IPS-18a (cell line): Measurements from ENCODE around the gene AGFG1.

ENCODE experiments used
- H3K27ac ChIP-seq: one replicate; pipeline ENCODE4 v1.5.1; 2013; ENCODE audit warnings: low read length
- H3K27me3 ChIP-seq: one replicate; pipeline ENCODE4 v1.6.1; 2013; ENCODE audit warnings: mild to moderate bottlenecking, low read length; ENCODE audit not compliant: control insufficient read depth, insufficient read depth
- H3K36me3 ChIP-seq: one replicate; pipeline ENCODE4 v1.6.1; 2013; ENCODE audit warnings: low read depth, low read length; ENCODE audit not compliant: control insufficient read depth
- H3K4me1 ChIP-seq: one replicate; pipeline ENCODE4 v1.6.1; 2013; ENCODE audit warnings: low read depth, low read length; ENCODE audit not compliant: control insufficient read depth
- H3K4me3 ChIP-seq: one replicate; pipeline ENCODE4 v1.5.1; 2013; ENCODE audit warnings: low read length
- H3K9ac ChIP-seq: one replicate; pipeline ENCODE4 v1.6.1; 2013; ENCODE audit warnings: mild to moderate bottlenecking, low read length, moderate library complexity
- H3K9me3 ChIP-seq: one replicate; pipeline ENCODE4 v1.6.1; 2013; ENCODE audit warnings: low read depth, low read length; ENCODE audit not compliant: control insufficient read depth

AGFG1 gene

DNA sequence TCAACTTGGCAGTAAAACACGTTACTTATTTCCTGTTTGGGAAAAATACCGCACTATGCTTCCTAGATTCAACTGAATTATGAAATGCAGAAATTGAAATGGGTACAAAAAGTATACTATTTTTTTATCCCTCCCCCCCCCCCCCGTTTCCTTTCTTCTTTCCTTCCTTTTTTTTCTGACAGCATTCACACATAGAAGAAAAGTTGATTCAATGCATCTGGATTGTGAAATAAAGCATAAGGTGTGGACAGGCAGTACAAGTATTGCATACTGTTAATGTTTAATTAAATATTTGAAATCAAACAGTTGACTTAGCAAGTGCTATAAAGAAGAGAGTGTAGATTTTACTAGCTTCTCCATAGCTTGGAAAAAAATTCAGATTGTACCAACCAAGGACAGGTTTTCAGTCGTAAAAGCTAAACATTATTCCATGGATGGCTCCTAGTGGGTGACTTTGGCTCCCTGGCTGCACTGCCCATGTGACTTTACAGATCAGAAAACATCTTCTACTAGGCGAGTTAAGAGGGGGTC lies 21.6 kb upstream of the AGFG1 start:
- Histone ChIP-seq H3K4me1 (no peaks in the 10 kb centered on the region), H3K27me3 (no peaks in the 10 kb centered on the region), H3K9ac (no peak overlapping the region), H3K9me3 (no peaks in the 10 kb centered on the region), H3K36me3 (no peaks in the 10 kb centered on the region), H3K4me3 (no peak overlapping the region), H3K27ac (no peak overlapping the region)

DNA sequence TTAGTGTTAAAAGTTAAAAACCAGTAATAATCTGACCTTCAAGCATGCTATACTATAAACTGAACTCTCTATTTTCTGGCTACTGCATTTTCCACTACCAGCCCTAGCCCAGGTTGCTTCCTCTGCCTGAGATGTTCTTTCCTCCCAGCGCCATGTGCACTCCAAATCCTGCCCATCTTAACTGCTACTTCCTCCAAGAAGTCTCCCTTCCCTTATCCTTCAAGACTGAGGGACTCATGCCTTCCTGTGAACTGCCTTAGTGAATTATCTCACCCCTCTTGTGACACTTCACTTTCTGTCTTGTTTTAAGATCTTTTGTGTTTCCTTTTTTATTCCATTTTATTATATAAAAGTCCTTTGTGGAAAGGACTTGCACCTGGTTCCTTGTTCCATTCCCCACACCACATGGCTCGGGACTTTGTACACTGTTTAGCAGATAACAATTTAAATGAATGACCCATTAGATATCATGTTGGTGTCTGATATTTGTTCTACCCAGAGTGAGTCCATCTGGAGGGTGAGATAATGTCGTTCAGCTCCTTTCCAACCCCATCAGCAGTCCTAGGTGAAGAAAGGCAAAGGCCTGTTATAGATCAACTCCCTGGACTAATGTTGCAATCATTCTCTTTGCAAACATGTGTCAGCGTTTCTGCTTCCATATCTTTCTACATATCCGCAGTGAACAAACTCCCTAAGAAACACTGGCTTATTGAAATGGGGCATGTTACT lies 20.9 kb upstream of the AGFG1 start:
- no peaks in the 10 kb centered on the region for H3K4me1 ChIP-seq

DNA sequence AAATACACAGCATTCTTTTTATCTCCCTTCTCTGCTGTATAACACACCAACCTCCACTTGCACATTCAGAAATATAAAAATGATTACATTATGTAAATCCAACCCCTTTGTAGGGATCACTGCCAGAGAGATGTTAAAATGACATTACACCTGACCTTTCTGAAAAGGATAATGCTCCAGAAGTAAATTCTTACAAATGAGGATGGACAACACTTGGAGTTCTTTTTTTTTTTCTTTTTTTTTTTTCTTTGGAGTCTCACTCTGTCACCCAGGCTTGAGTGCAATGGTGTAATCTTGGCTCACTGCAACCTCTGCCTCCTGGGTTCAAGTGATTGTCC lies 20.3 kb upstream of the AGFG1 start:
- no peak overlapping the region for H3K27ac ChIP-seq
- no peaks in the 10 kb centered on the region for H3K36me3 ChIP-seq
- no peaks in the 10 kb centered on the region for H3K27me3 ChIP-seq
- H3K9me3 ChIP-seq, result no peaks in the 10 kb centered on the region
- H3K4me1 ChIP-seq, result peaks cover 2% of the 10 kb centered on the region
- H3K9ac ChIP-seq, result no peak overlapping the region
- no peak overlapping the region for H3K4me3 ChIP-seq

More for the DNA sequence above, 20.9 kb upstream of the AGFG1 start:
- H3K36me3 ChIP-seq, result no peaks in the 10 kb centered on the region
- H3K27ac ChIP-seq, result no peak overlapping the region
- H3K9me3 ChIP-seq, result no peaks in the 10 kb centered on the region
- H3K4me3 ChIP-seq, result no peak overlapping the region
- H3K27me3 ChIP-seq, result no peaks in the 10 kb centered on the region
- H3K9ac ChIP-seq, result no peak overlapping the region

DNA sequence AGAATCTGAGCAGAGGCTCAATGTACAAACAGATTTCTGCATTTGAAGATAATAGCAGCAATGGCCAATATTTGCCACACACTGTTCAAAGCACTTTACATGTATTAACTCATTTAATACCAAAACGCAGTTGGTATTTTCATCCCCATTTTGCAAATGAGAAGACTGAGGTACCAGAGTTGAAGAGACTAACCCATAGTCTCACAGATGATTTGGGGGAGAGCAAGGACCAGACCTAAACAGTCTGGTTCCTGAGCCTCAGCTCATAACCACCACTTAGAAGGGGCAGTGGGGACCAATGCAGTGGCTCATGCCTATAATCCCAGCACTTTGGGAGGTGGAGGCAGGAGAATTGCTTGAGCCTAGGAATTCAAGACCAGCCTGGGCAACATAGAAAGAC lies 18.1 kb upstream of the AGFG1 start:
- Histone ChIP-seq H3K9ac (no peak overlapping the region), H3K4me3 (no peak overlapping the region), H3K27me3 (no peaks in the 10 kb centered on the region), H3K4me1 (peaks cover 3% of the 10 kb centered on the region), H3K27ac (no peak overlapping the region), H3K36me3 (no peaks in the 10 kb centered on the region), H3K9me3 (no peaks in the 10 kb centered on the region)

DNA sequence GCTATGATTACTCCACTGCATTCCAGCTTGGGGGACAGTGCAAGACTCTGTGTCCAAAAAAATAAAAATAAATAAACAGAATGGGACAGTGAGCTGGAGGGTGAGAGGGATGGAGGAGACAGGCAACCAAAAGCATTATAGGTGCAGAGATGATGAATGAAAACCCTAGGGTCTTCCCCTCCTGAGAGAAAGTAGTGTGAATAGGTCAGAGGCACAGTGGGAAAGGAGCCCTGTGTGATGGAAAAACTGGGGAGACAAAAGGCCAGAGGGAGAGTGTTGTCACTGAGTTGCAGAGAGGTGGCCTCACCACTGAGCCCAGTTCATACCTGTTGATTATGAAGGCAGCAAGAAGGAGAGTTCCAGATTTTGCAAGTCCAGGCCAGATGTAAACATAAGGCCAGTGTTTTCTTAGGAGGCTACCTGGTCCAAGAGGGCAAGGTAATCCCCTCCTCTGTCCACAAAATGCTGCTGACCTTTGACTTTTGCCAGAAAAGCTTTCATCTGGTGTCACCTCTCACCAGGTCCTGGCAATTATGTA lies 17.6 kb upstream of the AGFG1 start:
- no peaks in the 10 kb centered on the region for H3K9me3 ChIP-seq
- H3K27ac ChIP-seq, result no peak overlapping the region
- H3K27me3 ChIP-seq, result no peaks in the 10 kb centered on the region
- H3K36me3 ChIP-seq, result no peaks in the 10 kb centered on the region
- H3K4me1 ChIP-seq, result peaks cover 3% of the 10 kb centered on the region
- H3K4me3 ChIP-seq, result no peak overlapping the region
- H3K9ac ChIP-seq, result no peak overlapping the region

DNA sequence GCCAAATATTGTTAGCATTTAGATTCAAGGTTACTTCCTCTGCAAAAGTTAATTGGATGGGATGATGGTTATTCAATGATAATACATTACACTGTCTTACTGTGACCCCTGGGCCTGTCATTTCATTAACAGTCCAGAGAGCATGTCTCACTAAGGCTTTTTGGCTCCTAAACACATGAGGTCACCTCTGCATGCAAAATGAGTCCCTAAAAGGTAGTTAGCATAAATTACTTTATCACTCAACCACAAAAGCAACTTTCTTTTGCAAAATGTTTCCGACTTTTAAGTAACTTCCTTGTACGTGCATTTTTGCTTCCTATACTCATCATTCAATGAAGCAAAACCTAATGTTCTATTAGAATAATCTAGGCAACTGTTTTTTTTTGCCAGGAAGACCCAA lies 16.8 kb upstream of the AGFG1 start:
- Histone ChIP-seq H3K4me1 (peaks cover 3% of the 10 kb centered on the region), H3K4me3 (no peak overlapping the region), H3K9me3 (no peaks in the 10 kb centered on the region), H3K27me3 (no peaks in the 10 kb centered on the region), H3K27ac (no peak overlapping the region), H3K36me3 (no peaks in the 10 kb centered on the region), H3K9ac (no peak overlapping the region)

DNA sequence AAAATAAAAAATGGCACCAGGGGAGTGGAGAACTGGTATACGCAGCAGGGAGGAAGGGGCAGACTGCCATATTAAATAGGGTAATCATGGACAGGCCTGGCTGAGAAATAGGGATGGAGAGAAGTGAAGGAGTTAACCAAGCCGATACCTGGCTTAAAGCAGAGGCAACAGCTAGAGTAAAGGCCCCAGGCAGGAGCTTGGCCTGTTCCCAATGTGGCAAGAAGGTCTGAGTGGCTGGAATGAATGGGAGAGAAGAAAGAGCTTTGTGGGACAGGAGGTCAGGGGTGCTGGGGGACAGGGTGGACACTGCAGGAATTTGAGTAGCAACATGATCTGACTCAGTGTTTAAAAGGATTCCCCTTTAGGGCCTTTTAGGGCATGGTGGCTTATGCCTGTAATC lies 15.9 kb upstream of the AGFG1 start:
- Histone ChIP-seq H3K4me3 (no peak overlapping the region), H3K9ac (no peak overlapping the region), H3K27ac (no peak overlapping the region), H3K36me3 (no peaks in the 10 kb centered on the region), H3K4me1 (peaks cover 3% of the 10 kb centered on the region), H3K9me3 (no peaks in the 10 kb centered on the region), H3K27me3 (no peaks in the 10 kb centered on the region)

DNA sequence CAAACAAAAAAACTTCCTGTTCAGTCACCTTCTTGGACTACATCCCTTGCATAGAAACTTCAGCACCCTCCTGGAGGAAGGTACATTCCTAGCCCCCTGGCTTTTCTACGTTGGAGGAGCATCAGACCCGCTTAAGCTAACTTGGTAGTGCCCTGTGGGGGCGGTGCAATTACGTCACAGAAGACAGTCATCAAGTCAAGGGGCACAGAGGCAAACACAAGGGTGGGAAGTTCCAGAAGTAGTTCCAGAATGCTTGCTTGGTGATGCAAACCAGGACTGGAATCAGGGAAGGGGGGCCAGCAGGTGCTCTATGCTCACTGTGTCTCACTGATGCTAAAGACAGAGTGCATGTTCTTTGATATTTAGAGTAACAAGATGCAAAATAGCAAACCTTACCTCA lies 15.2 kb upstream of the AGFG1 start:
- Histone ChIP-seq H3K27me3 (no peaks in the 10 kb centered on the region), H3K9ac (no peak overlapping the region), H3K4me1 (peaks cover 3% of the 10 kb centered on the region), H3K4me3 (no peak overlapping the region), H3K27ac (no peak overlapping the region), H3K36me3 (no peaks in the 10 kb centered on the region), H3K9me3 (no peaks in the 10 kb centered on the region)

DNA sequence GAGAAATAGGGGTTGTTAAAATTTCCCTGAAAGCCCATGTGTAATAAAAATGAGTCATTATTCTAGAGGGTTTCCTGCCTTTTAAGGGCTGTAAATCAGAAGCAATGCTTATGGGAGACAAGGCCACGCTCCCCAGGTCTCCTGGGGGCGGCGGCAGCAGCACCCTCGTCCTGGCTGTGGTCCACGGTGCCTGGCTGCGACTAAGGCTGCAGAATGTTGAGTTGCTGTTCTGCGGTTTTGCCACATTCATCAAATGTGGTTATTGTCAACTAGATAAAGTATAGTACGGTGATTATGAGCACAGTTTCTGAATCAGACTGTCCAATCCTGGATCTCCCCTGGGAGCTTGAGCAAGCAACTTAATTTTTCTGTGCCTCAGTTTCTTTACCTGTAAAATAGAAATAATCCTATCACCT lies 11.9 kb upstream of the AGFG1 start:
- Histone ChIP-seq H3K27ac (no peak overlapping the region), H3K9me3 (no peaks in the 10 kb centered on the region), H3K9ac (no peak overlapping the region), H3K4me3 (no peak overlapping the region), H3K27me3 (no peaks in the 10 kb centered on the region), H3K4me1 (peaks cover 8% of the 10 kb centered on the region), H3K36me3 (no peaks in the 10 kb centered on the region)

DNA sequence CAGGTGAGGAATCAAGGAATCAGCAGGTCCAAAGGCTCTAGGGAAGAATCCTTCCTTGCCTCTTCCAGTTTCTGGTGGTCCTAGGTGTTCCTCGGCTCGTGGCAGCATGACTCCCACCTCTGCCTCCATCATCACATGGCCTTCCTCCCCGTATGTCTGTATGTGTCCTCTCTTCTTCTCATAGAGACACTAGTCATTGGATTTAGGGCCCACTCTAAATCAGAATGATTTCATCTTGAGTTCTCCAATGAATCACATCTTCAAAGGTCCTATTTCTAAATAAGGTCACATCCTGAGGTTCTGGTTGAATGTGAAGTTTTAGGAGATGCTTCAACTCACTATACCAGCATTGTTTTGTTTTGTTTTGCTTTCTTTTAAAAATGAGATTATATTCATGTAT lies 11.1 kb upstream of the AGFG1 start:
- no peaks in the 10 kb centered on the region for H3K27me3 ChIP-seq
- no peak overlapping the region for H3K27ac ChIP-seq
- H3K4me3 ChIP-seq, result no peak overlapping the region
- no peaks in the 10 kb centered on the region for H3K36me3 ChIP-seq
- no peak overlapping the region for H3K9ac ChIP-seq
- H3K9me3 ChIP-seq, result no peaks in the 10 kb centered on the region
- peaks cover 8% of the 10 kb centered on the region for H3K4me1 ChIP-seq

DNA sequence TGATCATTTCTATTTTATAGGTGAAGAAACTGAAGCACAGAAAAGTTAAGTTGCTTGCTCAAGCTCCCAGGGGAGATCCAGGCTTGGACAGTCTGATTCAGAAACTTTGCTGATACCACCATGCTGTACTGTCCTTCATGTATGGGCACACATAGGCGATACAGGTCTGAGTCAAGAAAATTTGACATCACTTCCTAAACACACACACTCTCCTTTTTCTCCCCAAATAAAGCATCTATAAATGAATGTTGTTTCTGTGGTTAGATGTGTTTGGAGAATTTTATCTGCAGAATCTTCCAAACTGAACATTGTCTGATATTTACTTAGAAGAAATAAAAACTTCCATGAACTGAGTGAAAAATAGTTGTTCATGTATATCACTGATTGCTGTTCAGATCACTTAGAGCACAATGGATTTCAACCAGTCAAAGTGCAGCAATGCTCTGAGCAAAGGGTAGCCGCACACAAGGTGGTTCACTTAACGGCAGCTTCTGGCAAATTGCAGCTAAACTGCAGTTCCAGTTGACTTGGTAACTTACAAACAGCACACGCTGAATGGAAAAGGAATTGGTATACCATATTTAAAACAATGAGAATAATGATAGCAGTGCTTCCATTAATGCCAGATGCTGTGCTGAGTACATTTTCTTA lies 10.0 kb upstream of the AGFG1 start:
- H3K4me3 ChIP-seq, result no peak overlapping the region
- H3K36me3 ChIP-seq, result no peaks in the 10 kb centered on the region
- no peaks in the 10 kb centered on the region for H3K27me3 ChIP-seq
- peaks cover 4% of the 10 kb centered on the region for H3K4me1 ChIP-seq
- no peaks in the 10 kb centered on the region for H3K9me3 ChIP-seq
- H3K27ac ChIP-seq, result no peak overlapping the region
- H3K9ac ChIP-seq, result no peak overlapping the region
